Heart right ventricle (tissue), 16 donors: ENCODE measurements around the gene CHPF. TPM values are rescaled to one million over a fixed set of nuclear protein-coding genes. Genes with fewer than 3 reads are reported as not detected.

Experiments
- ATAC-seq, 8 donors: fragments of 200-7000 bp; cut with Tn5 transposase; one replicate each; pipeline ENCODE4 v1.9.1; 2020; ENCODE audit warnings: mild to moderate bottlenecking in 8 of 8, moderate library complexity in 8 of 8, moderate number of reproducible peaks in 1 of 8
- DNase-seq, 2 donors: peaks; one replicate each; pipeline ENCODE4 v3.0.0-alpha.2; 2020
- H3K27ac ChIP-seq, 10 donors: fragments of 200-600 bp; sonication (generic) in 2 of 10; one replicate each; pipeline versions ENCODE4 v1.5.0 to v1.8.0; 2020 to 2022; ENCODE audit warnings: mild to moderate bottlenecking in 3 of 10
- H3K27me3 ChIP-seq, 7 donors: fragments of 200-600 bp; one replicate each; pipeline ENCODE4 v1.8.0; 2021 to 2022; ENCODE audit warnings: mild to moderate bottlenecking in 2 of 7
- H3K36me3 ChIP-seq, 9 donors: fragments of 200-600 bp; sonication (generic) in 1 of 9; one replicate each; pipeline versions ENCODE4 v1.5.0 to v1.8.0; 2020 to 2022; ENCODE audit warnings: mild to moderate bottlenecking in 2 of 9
- H3K4me1 ChIP-seq, 9 donors: fragments of 200-600 bp; sonication (generic) in 1 of 9; one replicate each; pipeline versions ENCODE4 v1.5.0 to v1.8.0; 2020 to 2022; ENCODE audit warnings: mild to moderate bottlenecking in 4 of 9
- H3K4me3 ChIP-seq, 10 donors: fragments of 200-600 bp; sonication (generic) in 2 of 10; one replicate each; pipeline versions ENCODE4 v1.5.0 to v1.8.0; 2020 to 2022; ENCODE audit warnings: mild to moderate bottlenecking in 7 of 10, moderate library complexity in 2 of 10
- H3K9me3 ChIP-seq, 11 donors: fragments of 200-600 bp in 10 of 11; sonication (generic) in 2 of 11; one replicate each; pipeline versions ENCODE4 v1.5.0 to v1.8.0; 2013 to 2022; ENCODE audit warnings: mild to moderate bottlenecking in 2 of 11, control low read depth in 1 of 11, moderate library complexity in 1 of 11
- WGBS, 2 donors: extraction: QIAGEN DNeasy Blood & Tissue Kit; methylation state at CpG; one replicate each; pipeline ENCODE4 v1.1.7; 2013; ENCODE audit warnings: inconsistent platforms in 1 of 2; 5-methylcytosine and 5-hydroxymethylcytosine counted together
- intact Hi-C, 10 donors: fragments of 100-400 bp; cut with DNase I; formaldehyde crosslinking; loops; one replicate each; pipeline versions ENCODE4 v1.11.1 to v1.14.2; 2022
- polyA plus RNA-seq, 2 donors: library from polyadenylated mRNA; stranded (reverse); fragments of 200-250 nt; gene quantifications; one replicate each; pipeline ENCODE4 v1.2.3, GENCODE V29; 2013
- total RNA-seq, 10 donors: library from RNA; stranded (reverse); fragmentation: NEBNext Ultra II Directional in 3 of 10; extraction: Animal tissue kit (Norgen Biotek cat#: 25700) in 3 of 10; gene quantifications; one replicate each; pipeline versions ENCODE4 v1.2.1 to v1.2.4, GENCODE V29; 2021 to 2023
- TF ChIP-seq, protein P1 (sequence below), 9 donors: fragments of 200-600 bp; sonication (generic) in 2 of 9; IDR thresholded peaks; one replicate each; pipeline versions ENCODE4 v1.5.0 to v1.8.0; 2021 to 2022; ENCODE audit warnings: antibody characterized with exemption in 9 of 9, mild to moderate bottlenecking in 5 of 9, moderate library complexity in 1 of 9
- donor health status: Arrhythmogenic right ventricular cardiomyopathy.
- donor health status: ischemic (EF 13 %, LVEDD 7.1; RV severe dilation, severe dysfunction).
- donor health status: healthy with polysubstance abuse.
- donor health status: DM: no; HTN: yes; CAD: no.
- donor health status: DM: no; HTN: no; CAD: no.
- donor health status: ischemic (EF 25% LVEDD 6.9; RV normal size, moderate dysfunction).
- donor health status: ischemic (EF 25% LVEDD 5.7; RV mildly dilated, moderate dysfunction).
- donor health status: healthy.
- donor health status: DM: yes; HTN: yes; CAD: no.
- donor health status: Ischemic cardiomyopathy.
- donor health status: ischemic (EF 35%, LVEDD 5.7; RV mildly dilated, moderate dysfunction).
- donor health status: nonischemic (EF 11% LVEDD 7.7; RV severe dilation, severe dysfunction).
- donor health status: DM: yes; HTN: yes; CAD: no.
- donor health status: PGD.
- donor health status: ischemic (EF 29% LVEDD 5.4; RV normal size, mild dysfunction).
- donor health status: nonischemic (EF 23%, LVEDD 6.1; RV moderate dilation, normal function).

CHPF gene
- total and polyA plus RNA-seq, 12 donors: 66.5 to 221 (median 95.9) TPM

DNA sequence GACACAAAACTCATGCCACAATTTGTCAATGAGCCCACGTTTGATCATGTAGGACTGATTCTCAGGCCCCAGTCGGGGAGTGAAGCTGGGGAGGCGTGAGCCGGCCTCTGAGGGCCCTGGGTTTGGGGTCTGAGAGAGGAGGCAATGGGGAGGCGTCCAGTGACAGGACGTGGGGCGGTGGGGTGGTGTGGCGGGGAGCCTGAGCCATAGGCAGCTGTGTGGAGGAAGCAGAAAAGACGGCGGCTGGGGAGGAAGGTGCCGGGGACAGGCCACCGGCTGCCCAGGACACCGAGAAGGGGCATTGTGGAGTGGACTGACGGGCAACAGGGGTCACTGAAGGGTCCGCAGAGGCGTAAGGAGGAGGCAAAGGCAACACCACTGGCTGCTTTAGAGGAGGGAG is 7.2 kb downstream of the CHPF start:
- Histone ChIP-seq H3K27ac (no peak overlapping the region), H3K36me3 (peaks cover 0 to 31% (median 20%) of the 10 kb centered on the region in 9 donors), H3K9me3 (no peaks in the 10 kb centered on the region), H3K27me3 (peaks cover 0 to 25% (median 7%) of the 10 kb centered on the region in 7 donors), H3K4me1 (peaks cover 3 to 21% (median 15%) of the 10 kb centered on the region in 9 donors), H3K4me3 (no peak overlapping the region)
- DNase-seq (no peak), ATAC-seq (no peak)
- TF ChIP-seq, protein P1, sequence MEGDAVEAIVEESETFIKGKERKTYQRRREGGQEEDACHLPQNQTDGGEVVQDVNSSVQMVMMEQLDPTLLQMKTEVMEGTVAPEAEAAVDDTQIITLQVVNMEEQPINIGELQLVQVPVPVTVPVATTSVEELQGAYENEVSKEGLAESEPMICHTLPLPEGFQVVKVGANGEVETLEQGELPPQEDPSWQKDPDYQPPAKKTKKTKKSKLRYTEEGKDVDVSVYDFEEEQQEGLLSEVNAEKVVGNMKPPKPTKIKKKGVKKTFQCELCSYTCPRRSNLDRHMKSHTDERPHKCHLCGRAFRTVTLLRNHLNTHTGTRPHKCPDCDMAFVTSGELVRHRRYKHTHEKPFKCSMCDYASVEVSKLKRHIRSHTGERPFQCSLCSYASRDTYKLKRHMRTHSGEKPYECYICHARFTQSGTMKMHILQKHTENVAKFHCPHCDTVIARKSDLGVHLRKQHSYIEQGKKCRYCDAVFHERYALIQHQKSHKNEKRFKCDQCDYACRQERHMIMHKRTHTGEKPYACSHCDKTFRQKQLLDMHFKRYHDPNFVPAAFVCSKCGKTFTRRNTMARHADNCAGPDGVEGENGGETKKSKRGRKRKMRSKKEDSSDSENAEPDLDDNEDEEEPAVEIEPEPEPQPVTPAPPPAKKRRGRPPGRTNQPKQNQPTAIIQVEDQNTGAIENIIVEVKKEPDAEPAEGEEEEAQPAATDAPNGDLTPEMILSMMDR (IDR thresholded peaks at IDR 0.05): no peak
- WGBS, 2 donors: 83 to 88% methylated on average over 16 of the region's 16 CpGs
- intact Hi-C loops: loop anchor here in 1 of 10 donors (5.0 kb wide), 1 partner anchor 156 kb away; no protein-coding TSS in a partner anchor

DNA sequence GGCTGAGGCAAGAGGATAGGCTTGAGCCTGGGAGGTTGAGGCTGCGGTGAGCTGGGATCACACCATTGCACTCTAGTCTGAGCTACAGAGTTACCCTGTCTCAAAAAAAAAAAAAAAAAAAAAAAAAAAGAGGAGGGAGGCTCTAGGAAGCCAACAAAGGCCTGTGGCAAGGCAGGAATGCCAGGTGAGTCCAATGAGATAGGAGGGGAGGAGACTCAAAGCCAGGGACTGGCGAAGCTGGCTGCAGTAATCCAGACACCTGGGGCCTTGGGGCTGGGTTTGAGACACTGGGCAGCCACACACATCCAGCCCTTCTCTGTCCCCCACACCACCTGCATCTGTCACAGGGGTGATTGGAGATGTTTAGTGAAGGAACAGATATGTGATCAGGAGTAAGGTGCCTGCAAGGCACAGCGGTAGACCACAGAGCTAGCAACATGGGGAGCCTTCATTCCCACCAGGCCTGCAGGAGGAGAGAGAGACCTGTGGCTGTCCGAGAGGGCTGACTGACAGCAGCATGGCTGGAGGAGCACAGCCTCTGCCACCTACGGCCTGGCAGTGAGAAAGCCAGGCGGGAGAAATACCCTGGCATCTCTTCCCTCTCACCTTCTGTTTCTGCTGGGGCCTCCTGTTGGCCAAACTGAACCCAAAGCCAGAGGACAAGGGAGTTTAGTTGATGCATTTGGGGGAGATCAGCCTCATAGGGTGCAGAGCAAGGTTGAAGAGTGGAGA is 9.5 kb downstream of the CHPF start:
- H3K36me3 ChIP-seq: peaks cover 0 to 8% (median under 1%) of the 10 kb centered on the region in 9 donors
- no peak overlapping the region for H3K4me3 ChIP-seq
- H3K27me3 ChIP-seq: peaks cover 0 to 27% (median 22%) of the 10 kb centered on the region in 7 donors
- H3K27ac ChIP-seq: no peak overlapping the region
- ATAC-seq: no peak
- DNase-seq: no peak
- intact Hi-C loops: loop anchor here in 7 of 10 donors (5.0 kb wide), 3 partner anchors 37 to 77 kb away; partner anchors contain the start of gene GMPPA (in 1 of the 7)
- 86 to 89% methylated on average over 6 of the region's 6 CpGs for WGBS, 2 donors
- TF ChIP-seq, protein P1 (IDR thresholded peaks at IDR 0.05): no peak
- H3K9me3 ChIP-seq: no peaks in the 10 kb centered on the region
- H3K4me1 ChIP-seq: peaks cover 5 to 27% (median 17%) of the 10 kb centered on the region in 9 donors

DNA sequence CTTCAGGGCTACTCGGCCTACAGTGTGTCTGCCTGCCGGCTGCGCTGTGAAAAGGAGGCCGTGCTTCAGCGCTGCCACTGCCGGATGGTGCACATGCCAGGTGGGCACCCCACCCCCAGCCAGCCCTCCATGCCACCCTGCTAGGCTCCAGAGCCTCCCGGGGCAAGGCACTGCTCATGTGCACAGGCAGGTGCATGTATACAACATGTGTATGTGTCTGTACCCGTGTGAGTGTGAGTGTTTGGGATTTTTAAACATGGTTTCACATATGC is 11.3 kb downstream of the CHPF start:
- no peak overlapping the region for H3K27ac ChIP-seq
- ATAC-seq: no peak
- H3K27me3 ChIP-seq: peaks cover 0 to 43% (median 36%) of the 10 kb centered on the region in 7 donors
- no peak for DNase-seq
- H3K4me1 ChIP-seq: peaks cover 2 to 17% (median 7%) of the 10 kb centered on the region in 9 donors
- H3K36me3 ChIP-seq: no peaks in the 10 kb centered on the region
- TF ChIP-seq, protein P1 (IDR thresholded peaks at IDR 0.05): no peak
- WGBS, 2 donors: 85 to 92% methylated on average over 8 of the region's 8 CpGs
- intact Hi-C loops: loop anchor here in 7 of 10 donors (5.0 kb wide), 3 partner anchors 35 to 75 kb away; partner anchors contain the start of gene GMPPA (in 1 of the 7)
- H3K4me3 ChIP-seq: no peak overlapping the region
- H3K9me3 ChIP-seq: no peaks in the 10 kb centered on the region

DNA sequence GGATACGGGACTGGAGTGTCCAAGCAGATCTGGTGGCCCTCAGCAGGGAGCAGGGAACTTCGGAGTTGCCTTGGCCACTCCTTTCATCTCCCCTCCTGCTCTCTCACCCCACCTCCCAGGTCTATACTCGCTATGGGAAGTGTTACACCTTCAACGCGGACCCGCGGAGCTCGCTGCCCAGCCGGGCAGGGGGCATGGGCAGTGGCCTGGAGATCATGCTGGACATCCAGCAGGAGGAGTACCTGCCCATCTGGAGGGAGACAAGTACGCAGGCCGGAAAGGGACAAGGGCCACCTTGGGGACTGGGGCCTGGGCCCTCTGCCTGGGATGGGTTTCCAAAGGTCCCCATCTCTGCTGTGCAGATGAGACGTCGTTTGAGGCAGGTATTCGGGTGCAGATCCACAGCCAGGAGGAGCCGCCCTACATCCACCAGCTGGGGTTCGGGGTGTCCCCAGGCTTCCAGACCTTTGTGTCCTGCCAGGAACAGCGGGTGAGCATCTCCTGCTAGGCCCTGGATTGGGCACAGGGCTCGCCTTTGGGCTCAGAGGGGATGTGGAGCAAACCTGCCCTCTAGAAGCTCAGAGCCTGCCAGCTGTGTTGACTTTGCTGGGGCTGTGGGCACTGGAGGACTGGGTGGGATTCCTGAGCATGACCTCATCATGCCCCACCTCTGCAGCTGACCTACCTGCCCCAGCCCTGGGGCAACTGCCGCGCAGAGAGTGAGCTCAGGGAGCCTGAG is 11.8 kb downstream of the CHPF start:
- H3K4me3 ChIP-seq: no peak overlapping the region
- DNase-seq (no peak), ATAC-seq (no peak)
- WGBS, 2 donors: 76 to 88% methylated on average over 20 of the region's 20 CpGs
- intact Hi-C loops: loop anchor here in 8 of 10 donors (2.0 to 5.0 kb wide), 6 partner anchors 35 to 129 kb away; partner anchors contain the start of gene GMPPA (in 1 of the 8)
- TF ChIP-seq, protein P1 (IDR thresholded peaks at IDR 0.05): no peak
- H3K36me3 ChIP-seq: no peaks in the 10 kb centered on the region
- H3K9me3 ChIP-seq: no peaks in the 10 kb centered on the region
- H3K27ac ChIP-seq: no peak overlapping the region
- peaks cover 0 to 46% (median 41%) of the 10 kb centered on the region in 7 donors for H3K27me3 ChIP-seq
- peaks cover 5 to 19% (median 12%) of the 10 kb centered on the region in 9 donors for H3K4me1 ChIP-seq
